Measurements from ENCODE around the gene CLIC6.

DNA sequence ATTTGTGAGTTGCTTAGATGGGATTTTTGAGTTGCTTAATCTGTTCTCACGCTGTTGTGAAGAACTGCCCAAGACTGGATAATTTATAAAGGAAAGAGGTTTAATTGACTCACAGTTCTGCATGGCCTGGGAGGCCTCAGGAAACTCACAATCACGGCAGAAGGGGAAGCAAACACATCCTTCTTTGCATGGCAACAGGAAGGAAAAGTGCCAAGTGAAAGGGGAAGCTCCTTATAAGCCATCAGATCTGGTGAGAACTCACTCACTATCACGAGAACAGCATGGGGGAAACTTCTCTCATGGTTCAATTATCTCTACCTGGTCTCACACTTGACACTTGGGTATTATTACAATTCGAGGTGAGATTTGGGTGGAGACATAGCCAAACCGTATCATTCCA is 10.3 kb downstream of the CLIC6 start:
- TF ChIP-seq, protein P1, sequence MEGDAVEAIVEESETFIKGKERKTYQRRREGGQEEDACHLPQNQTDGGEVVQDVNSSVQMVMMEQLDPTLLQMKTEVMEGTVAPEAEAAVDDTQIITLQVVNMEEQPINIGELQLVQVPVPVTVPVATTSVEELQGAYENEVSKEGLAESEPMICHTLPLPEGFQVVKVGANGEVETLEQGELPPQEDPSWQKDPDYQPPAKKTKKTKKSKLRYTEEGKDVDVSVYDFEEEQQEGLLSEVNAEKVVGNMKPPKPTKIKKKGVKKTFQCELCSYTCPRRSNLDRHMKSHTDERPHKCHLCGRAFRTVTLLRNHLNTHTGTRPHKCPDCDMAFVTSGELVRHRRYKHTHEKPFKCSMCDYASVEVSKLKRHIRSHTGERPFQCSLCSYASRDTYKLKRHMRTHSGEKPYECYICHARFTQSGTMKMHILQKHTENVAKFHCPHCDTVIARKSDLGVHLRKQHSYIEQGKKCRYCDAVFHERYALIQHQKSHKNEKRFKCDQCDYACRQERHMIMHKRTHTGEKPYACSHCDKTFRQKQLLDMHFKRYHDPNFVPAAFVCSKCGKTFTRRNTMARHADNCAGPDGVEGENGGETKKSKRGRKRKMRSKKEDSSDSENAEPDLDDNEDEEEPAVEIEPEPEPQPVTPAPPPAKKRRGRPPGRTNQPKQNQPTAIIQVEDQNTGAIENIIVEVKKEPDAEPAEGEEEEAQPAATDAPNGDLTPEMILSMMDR (conservative IDR thresholded peaks at IDR 0.05; ENCODE audit: low read depth, low read length), result no peak
- TF ChIP-seq EZH2phosphoT487 (IDR thresholded peaks at IDR 0.05; ENCODE audit: borderline replicate concordance, low read length) (no peak), EZH2 (IDR thresholded peaks at IDR 0.05; ENCODE audit: low read length, unreplicated experiment) (no peak)
